GM12891 (cell line): ENCODE data around the gene HOXD1.

Source experiments
- POLR2A ChIP-seq: IDR thresholded peaks from 2 replicates; pipeline ENCODE4 v1.6.1; 2011; ENCODE audit warnings: low read depth, low read length, control low read depth
- POLR2AphosphoS5 ChIP-seq: IDR thresholded peaks from 2 replicates; pipeline ENCODE4 v1.6.1; 2011; ENCODE audit warnings: low read depth, low read length, control low read depth
- TAF1 ChIP-seq: IDR thresholded peaks from 2 replicates; pipeline ENCODE4 v1.6.1; 2011; ENCODE audit warnings: low read depth, low read length, control low read depth

- no peak for TF ChIP-seq POLR2A
- TF ChIP-seq POLR2AphosphoS5: no peak
- no peak for TF ChIP-seq TAF1
Measured at GRCh38 chr2:176166272-176166671, 22.2 kb upstream of the HOXD1 start.
